Fibroblast of the aortic adventitia (primary cell): ENCODE measurements around the gene BICDL2. TPM values are rescaled to one million over a fixed set of nuclear protein-coding genes. Genes with fewer than 3 reads are reported as not detected.

Source experiments
- DNase-seq: peaks from one replicate; pipeline ENCODE4 v3.0.0-alpha.2; 2010; ENCODE audit warnings: low read depth
- H3K4me3 ChIP-seq: 2 replicates; pipeline ENCODE4 v1.5.1; 2011; ENCODE audit warnings: low read depth, mild to moderate bottlenecking, control low read depth, low read length, moderate library complexity
- total RNA-seq: library from RNA; depleted of rRNA; stranded (reverse); fragments of >200 nt; gene quantifications from 2 replicates; pipeline ENCODE4 v1.2.3, GENCODE V29; 2012; ENCODE audit warnings: low replicate concordance
- TF ChIP-seq, protein P1 (sequence below): IDR thresholded peaks from 2 replicates; pipeline ENCODE4 v1.5.1; 2011; ENCODE audit warnings: mild to moderate bottlenecking, low read length, control low read depth, inconsistent platforms; ENCODE audit not compliant: insufficient read depth

Gene BICDL2
- total RNA-seq, 1 donor: not detected

DNA sequence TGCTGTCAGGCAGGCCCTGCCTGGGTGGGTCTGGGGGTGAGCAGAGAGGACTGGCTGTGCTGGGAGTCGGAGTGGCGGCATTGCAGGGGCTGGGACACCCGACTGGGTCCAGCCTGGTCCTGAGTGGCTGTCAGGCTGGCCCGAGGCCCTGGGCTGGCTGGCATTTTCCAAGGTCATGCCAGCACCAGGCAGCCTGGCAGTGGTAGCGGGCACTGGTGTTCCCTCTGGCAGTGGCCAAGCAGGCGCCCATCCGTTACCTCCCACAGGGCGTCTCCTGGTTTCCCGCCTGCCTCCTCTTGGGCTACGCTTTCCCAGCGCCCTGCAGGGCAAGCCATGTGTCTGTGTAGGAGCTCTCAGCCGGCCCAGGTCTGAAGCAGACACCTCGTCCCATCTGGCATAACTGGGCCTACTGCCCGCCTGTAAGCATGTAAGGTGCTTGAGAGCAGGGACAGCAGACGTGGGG, 50.8 kb downstream of the BICDL2 start:
- TF ChIP-seq, protein P1, sequence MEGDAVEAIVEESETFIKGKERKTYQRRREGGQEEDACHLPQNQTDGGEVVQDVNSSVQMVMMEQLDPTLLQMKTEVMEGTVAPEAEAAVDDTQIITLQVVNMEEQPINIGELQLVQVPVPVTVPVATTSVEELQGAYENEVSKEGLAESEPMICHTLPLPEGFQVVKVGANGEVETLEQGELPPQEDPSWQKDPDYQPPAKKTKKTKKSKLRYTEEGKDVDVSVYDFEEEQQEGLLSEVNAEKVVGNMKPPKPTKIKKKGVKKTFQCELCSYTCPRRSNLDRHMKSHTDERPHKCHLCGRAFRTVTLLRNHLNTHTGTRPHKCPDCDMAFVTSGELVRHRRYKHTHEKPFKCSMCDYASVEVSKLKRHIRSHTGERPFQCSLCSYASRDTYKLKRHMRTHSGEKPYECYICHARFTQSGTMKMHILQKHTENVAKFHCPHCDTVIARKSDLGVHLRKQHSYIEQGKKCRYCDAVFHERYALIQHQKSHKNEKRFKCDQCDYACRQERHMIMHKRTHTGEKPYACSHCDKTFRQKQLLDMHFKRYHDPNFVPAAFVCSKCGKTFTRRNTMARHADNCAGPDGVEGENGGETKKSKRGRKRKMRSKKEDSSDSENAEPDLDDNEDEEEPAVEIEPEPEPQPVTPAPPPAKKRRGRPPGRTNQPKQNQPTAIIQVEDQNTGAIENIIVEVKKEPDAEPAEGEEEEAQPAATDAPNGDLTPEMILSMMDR: no peak
- H3K4me3 ChIP-seq: no peak overlapping the region
- DNase-seq: no peak

DNA sequence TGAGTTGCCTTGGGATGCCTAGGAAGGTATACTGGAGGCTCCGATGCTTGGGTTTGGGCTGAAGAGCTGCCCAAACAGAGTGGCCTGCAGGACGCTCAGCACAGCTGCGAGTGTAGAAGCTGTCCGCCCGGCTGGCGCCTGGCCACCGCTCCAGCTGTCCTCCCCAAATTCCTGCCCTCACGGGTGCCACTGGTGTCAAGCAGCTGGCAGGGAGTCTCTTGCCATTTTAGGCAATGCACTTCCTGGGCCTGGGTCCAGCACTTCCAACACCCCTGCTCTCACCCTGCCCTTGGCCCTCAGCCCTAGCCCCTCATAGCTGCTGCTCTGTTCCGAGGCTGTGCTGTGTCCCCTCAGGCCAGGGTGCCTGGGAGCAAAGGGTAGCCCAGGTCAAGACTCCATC, 51.3 kb downstream of the BICDL2 start:
- H3K4me3 ChIP-seq: no peak overlapping the region
- TF ChIP-seq, protein P1: no peak
- no peak for DNase-seq

DNA sequence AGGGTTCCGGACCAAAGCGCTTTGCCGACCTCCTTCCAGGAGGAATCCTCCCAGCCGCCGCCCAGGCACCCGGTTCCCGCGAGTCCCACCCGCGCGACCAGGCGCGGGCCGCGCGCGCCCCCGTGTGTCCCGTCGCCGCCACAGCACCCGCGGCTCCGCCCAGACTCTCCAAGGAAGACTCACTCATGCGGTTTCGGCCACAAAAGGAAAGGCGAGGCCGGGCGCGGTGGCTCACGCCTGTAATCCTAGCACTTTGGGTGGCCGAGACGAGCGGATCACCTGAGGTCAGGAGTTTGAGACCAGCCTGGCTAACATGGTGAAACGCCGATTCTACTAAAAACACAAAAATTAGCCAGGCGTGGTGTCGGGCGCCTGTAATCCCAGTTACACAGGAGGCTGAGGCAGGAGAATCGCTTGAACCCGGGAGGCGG, 53.0 kb downstream of the BICDL2 start:
- peak; percentile 65 for DNase-seq
- peak overlapping the region; percentile 41 for H3K4me3 ChIP-seq
- TF ChIP-seq, protein P1: peak; percentile 62

GRCh38 chr16:2982402-2982801, 54.3 kb downstream of the BICDL2 start:
- DNase-seq: no peak
- no peak overlapping the region for H3K4me3 ChIP-seq
- TF ChIP-seq, protein P1: no peak

- TF ChIP-seq, protein P1: no peak
- no peak for DNase-seq
Measured at GRCh38 chr16:2981899-2982250, 54.9 kb downstream of the BICDL2 start.

DNA sequence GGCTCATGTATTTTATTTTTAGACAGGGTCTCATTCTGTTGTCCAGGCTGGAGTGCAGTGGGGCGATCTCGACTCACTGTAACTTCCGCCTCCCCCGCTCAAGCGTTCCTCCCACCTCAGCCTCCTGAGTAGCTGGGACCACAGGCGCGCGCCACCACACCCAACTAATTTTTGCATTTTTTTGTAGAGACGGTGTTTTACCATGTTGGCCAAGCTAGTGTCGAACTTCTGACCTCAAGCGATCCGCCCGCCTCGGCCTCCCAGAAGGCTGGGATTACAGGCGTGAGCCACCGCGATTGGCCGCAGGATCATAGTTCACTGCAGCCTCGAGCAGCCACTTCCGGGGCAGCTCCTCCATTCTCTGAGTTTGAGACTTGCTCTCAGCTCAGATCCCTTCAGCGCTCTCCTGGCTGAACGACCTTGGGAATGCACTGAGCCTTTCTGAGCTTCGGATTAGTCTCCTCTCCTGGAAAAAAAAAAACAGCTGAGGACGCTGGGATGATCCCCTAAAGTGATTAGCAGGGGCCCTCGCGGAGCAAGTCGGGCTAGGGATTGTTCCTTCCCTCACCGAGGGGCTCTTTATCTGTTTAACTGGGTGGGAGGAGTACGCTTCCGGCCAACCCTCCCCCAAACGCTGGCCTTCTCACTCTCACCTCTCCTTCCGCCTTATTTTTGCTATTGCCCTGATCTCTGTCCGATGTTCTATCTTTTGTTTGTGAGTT, 55.4 kb downstream of the BICDL2 start:
- DNase-seq: no peak
- no peak overlapping the region for H3K4me3 ChIP-seq
- TF ChIP-seq, protein P1: no peak

More at GRCh38 chr16:2981899-2982250, 54.9 kb downstream of the BICDL2 start:
- no peak overlapping the region for H3K4me3 ChIP-seq
